ENCODE measurements around the gene CD177.
"Not testable (repeated sequence)": the region's sequence is repeated elsewhere in the genome, so short reads cannot be mapped to it uniquely, and the experiment has no call there.

CD177 gene

DNA sequence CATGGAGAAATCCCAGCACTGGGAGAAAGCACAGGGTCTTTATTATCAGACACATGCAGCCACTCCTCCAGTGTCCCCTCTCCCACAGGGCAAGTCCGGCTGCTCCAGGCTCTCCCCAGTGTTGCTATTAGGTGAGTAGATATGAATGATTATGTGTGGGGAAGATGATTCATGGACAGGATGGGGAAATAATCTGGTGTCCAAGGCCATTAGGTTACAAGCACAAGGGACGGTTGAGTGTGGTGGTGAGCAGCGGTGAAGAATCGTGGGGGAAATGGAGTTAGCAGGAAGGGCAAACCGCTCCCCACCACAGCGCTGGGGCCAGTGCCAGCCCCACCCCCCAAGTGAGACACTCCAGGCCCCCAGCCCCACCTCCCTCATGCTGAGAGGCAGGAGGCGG lies 19.0 kb downstream of the CD177 start:
- no peak for FAIRE-seq
- DNase-seq (ENCODE audit: insufficient read length, low spot score): no peak

DNA sequence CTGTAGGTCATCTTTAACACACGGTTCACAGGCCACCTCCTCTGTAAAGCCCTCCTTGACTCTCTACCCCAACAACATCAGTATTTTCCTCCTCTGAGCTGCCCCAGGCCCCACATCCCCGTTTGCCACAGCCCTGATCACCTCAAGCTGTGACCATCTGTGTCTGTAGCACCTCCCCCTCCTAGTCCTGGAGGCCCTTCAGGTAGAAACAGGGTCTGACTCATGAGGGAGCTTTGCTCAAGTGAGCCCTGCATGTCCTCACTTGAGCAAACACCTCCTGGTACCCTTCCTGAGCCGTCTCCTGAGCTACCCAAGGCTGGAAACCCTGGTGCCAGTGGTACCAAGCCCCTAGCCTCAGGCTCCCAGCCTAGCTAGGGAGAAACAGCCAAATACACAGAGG lies 24.1 kb downstream of the CD177 start:
- not testable (repeated sequence) for DNase-seq (ENCODE audit: insufficient read length, low spot score); FAIRE-seq

DNA sequence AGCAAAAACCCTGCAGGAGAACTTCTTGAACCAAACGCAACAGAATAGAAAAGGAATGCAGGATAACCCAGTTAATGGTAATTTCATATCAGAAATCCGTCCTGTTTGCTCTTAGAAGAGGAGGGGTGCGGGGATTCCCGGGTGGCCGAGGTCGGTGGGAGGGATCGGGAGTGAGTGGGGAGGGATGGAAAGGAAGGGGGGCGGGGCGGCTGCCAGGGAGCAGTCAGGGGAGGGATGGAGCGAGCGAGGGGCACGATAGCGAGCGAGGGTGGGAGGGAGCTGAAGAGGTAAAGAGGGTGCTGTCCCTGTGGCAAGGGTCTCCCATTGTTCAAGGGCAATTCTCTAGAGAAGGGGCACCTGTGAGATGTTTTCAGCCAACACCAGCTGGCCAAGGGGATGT lies 26.5 kb downstream of the CD177 start:
- DNase-seq (ENCODE audit: insufficient read length, low spot score) (no peak), FAIRE-seq (no peak)

DNA sequence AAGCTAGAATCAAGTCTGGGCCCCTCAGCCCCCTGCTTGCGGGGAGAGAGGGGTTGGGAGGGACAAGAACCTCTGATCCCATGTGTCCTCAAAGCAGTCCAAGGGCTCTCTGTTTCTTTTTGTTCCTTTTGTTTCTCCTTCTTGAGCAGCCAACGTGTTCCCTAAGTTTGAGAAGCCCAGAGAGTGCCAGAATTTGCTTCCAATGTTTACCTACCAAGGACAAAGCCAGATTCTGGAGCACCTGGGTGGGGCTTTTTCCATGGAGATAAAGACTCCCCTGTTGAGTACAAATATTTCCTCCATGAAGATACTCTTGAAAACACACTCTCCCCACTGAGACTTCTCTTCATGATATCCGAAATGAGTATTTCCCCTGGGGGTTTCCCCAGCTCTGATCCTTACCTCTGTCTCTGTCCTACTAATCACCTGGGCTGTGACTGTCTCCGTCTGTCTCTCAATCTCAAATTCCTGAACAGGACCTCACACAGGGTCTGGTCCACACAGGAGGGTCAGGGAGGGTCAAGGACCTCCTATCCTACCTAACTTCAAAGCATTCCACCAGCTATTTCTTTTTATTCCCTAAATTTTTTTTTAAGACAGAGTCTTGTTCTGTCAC lies 27.4 kb downstream of the CD177 start:
- no peak for FAIRE-seq
- no peak for DNase-seq (ENCODE audit: insufficient read length, low spot score)

DNA sequence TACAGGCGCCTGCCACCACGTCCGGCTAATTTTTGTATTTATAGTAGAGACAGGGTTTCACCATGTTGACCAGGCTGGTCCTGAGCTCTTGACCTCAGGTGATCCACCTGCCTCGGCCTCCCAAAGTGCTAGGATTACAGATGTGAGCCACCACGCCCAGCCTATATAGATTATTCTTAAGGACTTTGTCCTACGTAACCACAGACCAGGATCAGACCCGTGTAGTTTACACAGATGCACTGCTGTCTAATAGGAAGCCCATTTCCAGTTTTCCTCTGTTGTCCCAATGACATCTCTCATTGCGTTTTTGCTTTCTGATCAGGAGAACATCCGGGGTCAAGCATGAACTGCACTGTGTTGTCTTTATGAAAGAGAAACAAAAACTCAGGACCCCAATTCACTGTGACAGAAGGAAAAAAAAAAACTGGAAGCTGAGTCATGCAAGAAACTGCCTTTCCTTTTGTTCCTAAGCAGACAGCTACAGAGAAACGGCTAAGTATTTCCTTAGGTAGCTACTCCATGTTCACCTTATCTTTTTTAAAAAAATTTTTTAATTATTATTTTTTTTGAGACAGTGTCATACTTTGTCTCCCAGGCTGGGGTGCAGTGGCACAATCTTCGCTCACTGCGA lies 29.2 kb downstream of the CD177 start:
- not testable (repeated sequence) for FAIRE-seq; DNase-seq (ENCODE audit: insufficient read length, low spot score)

DNA sequence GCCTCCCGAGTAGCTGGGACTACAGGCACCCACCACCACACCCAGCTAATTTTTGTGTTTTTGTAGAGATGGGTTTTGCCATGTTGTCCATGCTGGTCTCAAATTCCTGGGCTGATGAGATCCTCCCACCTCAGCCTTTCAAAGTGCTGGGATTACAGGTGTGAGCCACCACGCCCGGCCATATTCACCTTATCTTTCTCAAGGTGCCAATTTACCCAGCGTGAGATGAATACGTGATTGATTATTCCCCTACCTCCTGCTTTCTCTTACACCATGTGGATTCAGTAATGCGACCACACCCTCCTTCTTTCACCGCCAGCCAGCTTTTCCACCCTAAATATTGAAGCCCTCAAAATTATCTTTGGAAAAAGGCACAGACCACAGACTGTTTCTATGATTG lies 29.8 kb downstream of the CD177 start:
- DNase-seq (ENCODE audit: insufficient read length, low spot score); FAIRE-seq: not testable (repeated sequence)

DNA sequence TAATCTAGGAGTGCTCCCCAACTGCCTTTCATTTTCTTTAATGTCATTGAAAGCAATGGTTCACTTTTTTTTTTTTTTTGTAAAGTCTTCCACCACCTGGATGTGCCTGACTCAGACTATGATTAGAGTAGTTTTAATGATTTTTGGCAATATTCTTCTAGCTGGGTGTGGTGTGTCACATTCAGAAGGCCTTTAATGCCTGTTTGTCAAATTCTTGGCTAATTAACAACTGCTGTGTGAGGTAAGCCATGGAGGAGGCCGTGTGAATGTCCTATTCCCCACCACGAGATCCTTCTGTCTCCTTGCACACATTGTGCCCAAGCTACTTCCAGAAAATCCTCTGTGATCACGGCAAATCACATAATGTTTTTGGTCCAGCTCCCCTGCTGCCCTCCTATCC lies 30.3 kb downstream of the CD177 start:
- DNase-seq (ENCODE audit: insufficient read length, low spot score): not testable (repeated sequence)

DNA sequence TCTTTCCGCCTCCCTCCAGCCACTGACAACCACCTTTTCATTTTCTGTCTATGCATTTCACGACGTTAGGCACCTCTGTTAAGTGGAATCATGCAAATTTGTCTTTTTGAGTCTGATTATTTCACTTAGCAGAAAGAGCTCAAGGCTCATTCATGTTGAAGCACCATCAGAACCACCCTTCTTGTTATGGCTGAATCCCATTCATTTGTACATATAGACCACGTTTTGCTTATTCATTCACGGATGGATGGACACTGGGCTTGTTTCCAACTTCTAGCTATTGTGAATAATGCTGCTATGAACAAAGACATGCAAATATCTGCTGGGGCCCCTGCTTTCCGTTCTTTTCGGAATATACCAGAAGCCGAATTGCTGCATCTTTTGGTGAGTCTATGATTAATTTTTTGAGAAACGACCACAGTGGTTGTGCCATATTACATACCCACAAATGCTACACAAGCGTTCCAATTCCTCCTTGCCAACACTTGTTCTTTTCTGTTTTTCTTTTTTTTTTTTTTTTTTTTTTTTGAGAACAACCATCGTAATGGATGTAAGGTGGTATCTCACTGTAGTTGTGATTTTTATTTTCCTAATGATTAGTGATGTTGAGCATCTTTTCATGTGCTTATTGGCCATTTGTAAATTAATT lies 37.5 kb downstream of the CD177 start:
- not testable (repeated sequence) for DNase-seq (ENCODE audit: insufficient read length, low spot score)

More for the DNA sequence above, 30.3 kb downstream of the CD177 start:
- not testable (repeated sequence) for FAIRE-seq

DNA sequence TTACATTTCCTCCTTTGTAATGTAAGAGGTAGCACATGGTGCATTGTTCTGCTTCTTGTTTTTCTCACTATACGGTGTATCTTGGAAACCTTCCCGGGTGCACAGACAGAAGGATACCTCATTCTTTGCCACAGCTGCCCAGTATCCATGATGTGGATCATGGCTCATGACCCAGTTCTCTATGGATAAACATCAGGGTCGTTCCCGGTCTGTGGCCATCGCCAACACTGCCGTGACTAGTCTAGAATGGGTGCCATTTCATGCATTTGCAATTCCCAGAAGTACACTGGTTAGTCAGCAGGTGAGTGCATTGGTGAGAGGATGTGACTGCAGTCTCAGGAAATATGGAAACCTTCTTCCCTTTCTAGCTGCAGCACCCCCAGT lies 38.1 kb downstream of the CD177 start:
- not testable (repeated sequence) for FAIRE-seq; DNase-seq (ENCODE audit: insufficient read length, low spot score)

More for the DNA sequence above, 37.5 kb downstream of the CD177 start:
- FAIRE-seq: not testable (repeated sequence)

DNA sequence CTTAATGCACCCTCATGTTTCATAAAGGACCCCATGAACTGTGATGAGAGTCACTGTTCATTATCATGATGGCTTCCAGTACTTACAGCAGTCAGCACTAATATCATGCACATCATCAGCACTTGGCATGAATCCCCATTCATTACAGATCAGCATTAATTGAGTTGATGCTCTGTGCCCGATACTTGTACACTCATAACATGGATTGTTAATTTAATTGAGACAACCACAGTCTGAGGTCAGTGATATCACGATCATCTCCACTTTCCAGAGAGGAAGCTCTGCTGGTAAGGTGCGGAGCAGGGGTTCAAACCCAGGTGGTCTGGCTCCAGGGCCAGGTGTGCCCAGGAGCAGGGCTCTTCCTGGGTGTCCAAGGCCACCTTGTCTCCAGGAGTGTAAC lies 40.0 kb downstream of the CD177 start:
- not testable (repeated sequence) for FAIRE-seq

DNA sequence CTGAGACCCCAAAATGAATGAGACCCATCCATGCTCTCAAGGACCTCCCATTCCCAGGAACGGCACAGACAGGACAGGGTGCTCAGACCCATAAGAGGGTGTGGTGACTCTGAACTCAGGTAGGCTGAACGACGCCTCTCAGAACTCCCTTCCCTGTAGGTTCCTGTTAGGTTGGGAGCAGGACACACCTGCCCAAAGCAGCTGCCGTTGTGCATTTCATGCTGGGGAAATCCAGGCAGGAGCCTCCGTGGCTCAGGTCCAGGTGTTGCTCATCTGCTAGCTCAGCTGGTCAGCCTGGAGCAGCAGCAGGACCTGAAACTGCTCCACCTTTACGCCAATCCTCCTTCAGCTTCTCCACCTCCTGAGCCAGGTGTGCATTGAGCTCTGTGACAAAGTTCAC lies 42.1 kb downstream of the CD177 start:
- FAIRE-seq (no peak), DNase-seq (ENCODE audit: insufficient read length, low spot score) (no peak)

More for the DNA sequence above, 40.0 kb downstream of the CD177 start:
- DNase-seq (ENCODE audit: insufficient read length, low spot score): not testable (repeated sequence)

DNA sequence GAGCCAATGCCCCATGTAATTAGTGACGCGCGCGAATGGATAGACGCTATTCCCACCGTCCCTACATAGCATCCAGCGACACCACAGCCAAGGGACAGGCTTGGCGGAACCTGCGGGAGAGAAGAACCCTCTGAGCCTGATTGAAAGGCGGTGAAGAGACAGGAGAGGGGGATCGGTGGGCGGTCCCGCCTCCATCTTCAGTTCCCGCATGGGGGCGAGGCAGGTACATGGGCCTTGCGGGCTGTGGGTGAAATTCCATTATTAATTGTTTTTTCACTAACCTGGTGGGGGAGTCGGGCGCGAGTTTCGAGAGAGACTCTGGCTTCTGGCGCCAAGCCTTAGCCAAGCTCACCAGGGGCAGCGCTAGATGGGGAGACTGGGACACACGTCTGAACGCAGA lies 52.8 kb downstream of the CD177 start:
- FAIRE-seq (no peak), DNase-seq (ENCODE audit: insufficient read length, low spot score) (no peak)

DNA sequence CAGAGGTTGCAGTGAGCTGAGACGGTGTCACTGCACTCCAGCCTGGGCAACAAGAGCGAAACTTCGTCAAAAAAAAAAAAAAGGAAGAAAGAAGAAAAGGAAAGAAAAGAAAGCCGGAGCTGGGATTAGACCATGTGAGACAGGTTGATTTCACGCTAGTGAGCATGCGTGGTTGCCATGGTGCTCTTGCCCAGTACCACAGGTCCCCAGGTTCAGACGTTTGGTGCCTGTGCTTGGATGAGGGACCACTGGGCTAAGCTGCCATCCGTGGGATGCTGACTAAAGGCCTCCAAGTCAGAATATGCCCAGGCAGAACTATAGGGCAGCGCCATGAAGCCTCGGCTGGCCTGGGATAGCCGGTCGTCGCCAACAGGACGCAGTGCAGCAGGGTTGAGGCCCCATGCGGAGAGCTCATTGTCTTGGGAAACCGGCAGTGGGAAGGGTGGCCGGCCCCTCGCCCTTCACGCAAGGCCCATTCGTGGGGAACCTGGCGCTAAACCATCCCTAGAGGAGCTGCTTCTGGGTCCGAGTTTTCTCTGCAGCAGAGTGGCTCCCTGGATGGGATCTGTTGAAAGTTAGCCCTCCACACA lies 54.0 kb downstream of the CD177 start:
- FAIRE-seq (no peak), DNase-seq (ENCODE audit: insufficient read length, low spot score) (no peak)

DNA sequence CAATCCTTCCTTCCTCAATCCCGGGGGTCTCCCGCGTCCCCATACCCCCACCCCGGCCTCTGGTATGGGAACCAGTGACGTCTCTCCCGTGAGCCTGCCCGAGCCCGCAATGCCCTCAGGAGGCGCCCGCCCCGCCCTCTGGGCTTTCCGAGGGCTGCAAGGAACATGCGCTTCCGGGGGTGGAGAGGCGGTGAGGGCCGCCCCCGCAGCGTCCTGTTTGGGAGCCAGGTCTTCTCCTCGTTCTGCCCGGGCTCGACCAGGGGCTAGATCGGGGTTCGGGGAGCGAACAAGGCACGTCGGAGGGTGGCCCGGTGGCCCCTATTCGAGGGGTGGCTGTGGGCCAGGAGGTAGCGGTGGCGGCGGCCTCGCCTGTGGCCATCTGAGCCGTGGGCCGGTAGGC lies 54.6 kb downstream of the CD177 start:
- no peak for DNase-seq (ENCODE audit: insufficient read length, low spot score)
- no peak for FAIRE-seq

DNA sequence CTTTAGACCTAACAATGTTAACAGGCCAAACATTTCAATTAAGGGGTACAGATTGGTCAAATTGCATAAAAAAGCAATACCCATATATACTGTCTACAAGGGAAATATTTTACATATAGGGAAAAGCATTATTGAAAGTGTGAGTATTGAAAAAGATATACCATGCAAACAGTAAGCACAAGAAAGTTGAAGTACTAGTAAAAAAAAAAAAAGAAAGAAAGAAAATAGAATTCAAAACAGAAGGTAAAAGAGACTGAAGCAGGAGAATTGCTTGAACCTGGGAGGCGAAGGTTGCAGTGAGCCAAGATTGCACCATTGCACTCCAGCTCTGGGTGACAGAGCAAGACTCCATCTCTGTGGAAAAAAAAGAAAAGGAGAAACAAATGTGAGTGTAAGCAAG lies 55.9 kb downstream of the CD177 start:
- FAIRE-seq: no peak
- no peak for DNase-seq (ENCODE audit: insufficient read length, low spot score)

DNA sequence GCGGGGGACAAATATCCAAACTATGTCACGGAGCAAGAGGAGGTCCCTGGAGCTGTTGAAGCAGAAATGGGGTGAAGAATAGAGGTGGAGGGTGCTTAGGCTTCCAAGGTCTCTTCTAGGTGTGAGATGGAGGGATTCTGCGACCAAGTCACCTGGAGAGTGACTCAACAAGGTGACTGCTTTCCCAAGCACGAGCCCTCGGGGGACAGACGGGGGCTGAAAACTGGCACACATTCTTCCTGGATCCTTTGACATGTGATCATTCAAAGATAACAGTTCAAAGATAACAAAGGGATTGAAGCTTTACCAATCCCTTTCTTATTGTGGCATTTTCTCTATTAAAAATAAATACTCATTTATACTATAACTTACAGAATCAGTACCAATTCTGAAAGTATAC lies 59.0 kb downstream of the CD177 start:
- DNase-seq (ENCODE audit: insufficient read length, low spot score): no peak
- FAIRE-seq: no peak
